HCT116 (cell line): ENCODE measurements around the gene EFL1. TPM values are rescaled to one million over a fixed set of nuclear protein-coding genes. Genes with fewer than 3 reads are reported as not detected.

Experiments
- ATAC-seq: fragments of 200-7000 bp; cut with Tn5 transposase; 2 replicates; pipeline ENCODE4 v1.9.1; 2020; ENCODE audit warnings: mild to moderate bottlenecking, moderate library complexity
- BruUV-seq: library from RNA; stranded (reverse); fragments of 400-500 nt; replicated peaks from 2 replicates; lab custom pipeline; 2021; lab: Mats Ljungman, UMichigan
- CTCF ChIA-PET: fragments of 300-600 bp; sonication (Branson Sonifier 250); formaldehyde crosslinking; loops from one replicate; lab custom pipeline; 2021; ENCODE audit warnings: antibody characterized with exemption; lab: Charles Lee
- POLR2A ChIA-PET: fragments of 300-600, 350-600 bp; sonication (Branson Sonifier 250); formaldehyde crosslinking; loops from one replicate; lab custom pipeline; 2021; ENCODE audit warnings: antibody characterized with exemption; lab: Charles Lee
- RAD21 ChIA-PET, 2 experiments: fragments of 300-600 bp; sonication (Branson Sonifier 250); formaldehyde crosslinking; loops; one replicate each; lab custom pipeline; 2023; ENCODE audit warnings: low total read pairs in 2 of 2; ENCODE audit not compliant: uncharacterized antibody in 2 of 2, unreplicated experiment in 2 of 2, low non-redundant PET in 1 of 2; lab: Charles Lee
- DNase-seq: peaks from one replicate; pipeline ENCODE4 v3.0.0-alpha.2; 2010; ENCODE audit warnings: low read depth, low spot score
- H2AFZ ChIP-seq: fragments of 200-600 bp; shearing (Covaris generic), sonication (generic); 2 replicates; pipeline ENCODE4 v1.6.1; 2017; ENCODE audit warnings: low read depth, mixed run types, mixed read lengths, antibody characterized with exemption, low read length; ENCODE audit not compliant: poor library complexity, severe bottlenecking
- H3K27ac ChIP-seq: 2 replicates; pipeline ENCODE4 v1.5.1; 2012; ENCODE audit warnings: low read depth, low read length
- H3K27me3 ChIP-seq: fragments of 200-600 bp; sonication (generic); 2 replicates; pipeline ENCODE4 v1.6.1; 2016; ENCODE audit warnings: mixed run types, low read length, mixed read lengths; ENCODE audit not compliant: insufficient read depth
- H3K36me3 ChIP-seq, 2 experiments: fragments of 200-500 bp in 1 of 2; fragments of 200-600 bp in 1 of 2; sonication (Bioruptor generic) in 1 of 2; sonication (generic) in 1 of 2; 2 replicates each; pipeline versions ENCODE4 v1.5.1 to v1.6.1; 2014 to 2016; ENCODE audit warnings: low read length in 2 of 2, inconsistent platforms in 1 of 2, mixed read lengths in 1 of 2, mixed run types in 1 of 2; ENCODE audit not compliant: insufficient read depth in 2 of 2, control insufficient read depth in 1 of 2
- H3K4me1 ChIP-seq, 2 experiments: fragments of 200-600 bp in 1 of 2; sonication (generic) in 1 of 2; 2 replicates each; pipeline versions ENCODE4 v1.5.1 to v1.6.1; 2012 to 2017; ENCODE audit warnings: low read length in 2 of 2, inconsistent platforms in 1 of 2, mild to moderate bottlenecking in 1 of 2, mixed read lengths in 1 of 2, mixed run types in 1 of 2, moderate library complexity in 1 of 2; ENCODE audit not compliant: insufficient read depth in 2 of 2, control insufficient read depth in 1 of 2
- H3K4me2 ChIP-seq: fragments of 200-600 bp; sonication (generic); 2 replicates; pipeline ENCODE4 v1.6.1; 2017; ENCODE audit warnings: mixed run types, low read length, mixed read lengths
- H3K4me3 ChIP-seq, 2 experiments: fragments of 200-600 bp in 1 of 2; sonication (generic) in 1 of 2; replicated peaks in 1 of 2; 2 replicates each; pipeline ENCODE4 v1.5.1; 2011 to 2016; ENCODE audit warnings: low read length in 2 of 2, control low read depth in 1 of 2, low read depth in 1 of 2, mild to moderate bottlenecking in 1 of 2, mixed read lengths in 1 of 2, mixed run types in 1 of 2
- H3K79me2 ChIP-seq: fragments of 200-600 bp; sonication (generic); 2 replicates; pipeline ENCODE4 v1.6.1; 2017; ENCODE audit warnings: mild to moderate bottlenecking, mixed run types, low read length, moderate library complexity, mixed read lengths; ENCODE audit not compliant: insufficient read depth
- H3K9ac ChIP-seq: fragments of 200-600 bp; sonication (generic); 2 replicates; pipeline ENCODE4 v1.6.1; 2016; ENCODE audit warnings: low read length, mixed read lengths
- H3K9me2 ChIP-seq: fragments of 200-600 bp; sonication (generic), shearing (Covaris generic); 2 replicates; pipeline ENCODE4 v1.6.1; 2017; ENCODE audit warnings: mixed run types, mild to moderate bottlenecking, moderate library complexity; ENCODE audit not compliant: insufficient read depth
- H3K9me3 ChIP-seq, 2 experiments: fragments of 200-500 bp in 1 of 2; fragments of 200-600 bp in 1 of 2; sonication (Bioruptor generic) in 1 of 2; sonication (generic) in 1 of 2; 2 replicates each; pipeline ENCODE4 v1.6.1; 2014 to 2017; ENCODE audit warnings: low read length in 2 of 2, mixed read lengths in 2 of 2, inconsistent platforms in 1 of 2, low read depth in 1 of 2, mild to moderate bottlenecking in 1 of 2, mixed run types in 1 of 2, moderate library complexity in 1 of 2; ENCODE audit not compliant: control insufficient read depth in 1 of 2, insufficient read depth in 1 of 2
- H4K20me1 ChIP-seq: fragments of 200-600 bp; sonication (generic), shearing (Covaris generic); 2 replicates; pipeline ENCODE4 v1.6.1; 2017; ENCODE audit warnings: mixed run types, mild to moderate bottlenecking, moderate library complexity; ENCODE audit not compliant: insufficient read depth
- ELF1 ChIP-seq: IDR thresholded peaks from 2 replicates; pipeline ENCODE4 v1.6.1; 2012; ENCODE audit warnings: low read depth, borderline replicate concordance
- POLR2A ChIP-seq: IDR thresholded peaks from 2 replicates; pipeline ENCODE4 v1.7.0; 2011; ENCODE audit warnings: borderline replicate concordance; ENCODE audit not compliant: insufficient read depth, insufficient read length; ENCODE audit errors: extremely low read depth
- RAD21 ChIP-seq: IDR thresholded peaks from 2 replicates; pipeline ENCODE4 v1.6.1; 2012; ENCODE audit warnings: low read depth, mild to moderate bottlenecking
- REST ChIP-seq: IDR thresholded peaks from 2 replicates; pipeline ENCODE4 v1.6.1; 2012; ENCODE audit warnings: low read depth
- ZNF274 ChIP-seq: fragments of 200-500 bp; sonication (Bioruptor generic); IDR thresholded peaks from 2 replicates; pipeline ENCODE4 v1.6.1; 2014; ENCODE audit warnings: mild to moderate bottlenecking, low read depth, low read length, inconsistent platforms
- intact Hi-C: fragments of 100-400 bp; cut with micrococcal nuclease; formaldehyde crosslinking; loops from 2 replicates; pipeline ENCODE4 v1.10.0; 2022
- total RNA-seq: library from RNA; stranded (reverse); gene quantifications from one replicate; pipeline ENCODE4 v1.2.1, GENCODE V29; 2021; ENCODE audit not compliant: unreplicated experiment
- TF ChIP-seq, protein P1 (sequence below): IDR thresholded peaks from 2 replicates; pipeline ENCODE4 v1.6.1; 2011; ENCODE audit warnings: mild to moderate bottlenecking, low read length, moderate library complexity; ENCODE audit not compliant: insufficient replicate concordance; ENCODE audit errors: extremely low read depth

EFL1 gene
- total RNA-seq, 1 experiment from 2014 or later = 12.7 TPM

DNA sequence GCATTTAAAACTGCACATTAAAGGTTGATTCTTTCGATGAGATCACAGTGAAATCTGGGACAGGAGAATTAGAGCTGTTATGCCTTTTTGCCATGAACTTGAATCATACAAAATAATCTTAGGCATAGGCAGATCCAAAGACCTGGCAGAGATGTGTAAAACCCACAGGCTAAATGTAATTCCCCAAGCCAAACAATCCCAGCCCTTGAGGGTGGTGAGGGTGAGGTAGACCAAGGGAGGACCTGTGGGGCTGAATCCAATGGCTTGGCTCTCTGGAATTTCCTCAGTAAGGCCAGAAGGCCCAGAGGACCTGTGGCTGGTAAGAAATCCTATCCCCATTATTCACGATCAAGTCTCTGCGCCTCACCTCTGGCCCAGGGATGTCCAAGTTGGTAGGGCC is 136.2 kb downstream of the EFL1 start:
- Histone ChIP-seq H3K27ac (no peak overlapping the region), H2AFZ (no peak overlapping the region), H3K9me3 (no peaks in the 10 kb centered on the region), H3K27me3 (no peaks in the 10 kb centered on the region), H3K4me1 (peaks cover 5 to 15% of the 10 kb centered on the region in 2 experiments), H3K9me2 (no peaks in the 10 kb centered on the region)
- CTCF ChIA-PET = interaction anchor here (1.4 to 1.7 kb wide), 2 partner anchors 14 to 17 kb away, joined by 3 read pairs; no protein-coding TSS in a partner anchor
- intact Hi-C loops = no loop called here
- RAD21 ChIA-PET = no interaction called here
- no peak for ATAC-seq
- no peak for TF ChIP-seq REST
- no peak for TF ChIP-seq ELF1
- no peak for TF ChIP-seq POLR2A
- TF ChIP-seq ZNF274 = no peak
- TF ChIP-seq, protein P1, sequence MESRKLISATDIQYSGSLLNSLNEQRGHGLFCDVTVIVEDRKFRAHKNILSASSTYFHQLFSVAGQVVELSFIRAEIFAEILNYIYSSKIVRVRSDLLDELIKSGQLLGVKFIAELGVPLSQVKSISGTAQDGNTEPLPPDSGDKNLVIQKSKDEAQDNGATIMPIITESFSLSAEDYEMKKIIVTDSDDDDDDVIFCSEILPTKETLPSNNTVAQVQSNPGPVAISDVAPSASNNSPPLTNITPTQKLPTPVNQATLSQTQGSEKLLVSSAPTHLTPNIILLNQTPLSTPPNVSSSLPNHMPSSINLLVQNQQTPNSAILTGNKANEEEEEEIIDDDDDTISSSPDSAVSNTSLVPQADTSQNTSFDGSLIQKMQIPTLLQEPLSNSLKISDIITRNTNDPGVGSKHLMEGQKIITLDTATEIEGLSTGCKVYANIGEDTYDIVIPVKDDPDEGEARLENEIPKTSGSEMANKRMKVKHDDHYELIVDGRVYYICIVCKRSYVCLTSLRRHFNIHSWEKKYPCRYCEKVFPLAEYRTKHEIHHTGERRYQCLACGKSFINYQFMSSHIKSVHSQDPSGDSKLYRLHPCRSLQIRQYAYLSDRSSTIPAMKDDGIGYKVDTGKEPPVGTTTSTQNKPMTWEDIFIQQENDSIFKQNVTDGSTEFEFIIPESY = no peak
- no peak for TF ChIP-seq RAD21
- TF ChIP-seq, all 23 proteins: peak for 0
- Histone ChIP-seq H3K4me3 (no peak overlapping the region), H3K79me2 (no peaks in the 10 kb centered on the region), H3K36me3 (no peaks in the 10 kb centered on the region; a peak in 1 of 4 replicates), H3K9ac (no peak overlapping the region), H3K4me2 (no peak overlapping the region), H4K20me1 (no peaks in the 10 kb centered on the region)
- BruUV-seq = no TSS peak
- POLR2A ChIA-PET = no interaction called here
- no peak for DNase-seq
